Cardiac septum (tissue), 1 donor: ENCODE measurements around the gene LSM14A. TPM values are rescaled to one million over a fixed set of nuclear protein-coding genes. Genes with fewer than 3 reads are reported as not detected.
"Not testable (repeated sequence)": the region's sequence is repeated elsewhere in the genome, so short reads cannot be mapped to it uniquely, and the experiment has no call there.

Source experiments
- DNase-seq: peaks from one replicate; pipeline ENCODE4 v3.0.0-alpha.2; 2020; ENCODE audit warnings: low spot score
- intact Hi-C: fragments of 100-400 bp; cut with DNase I; formaldehyde crosslinking; loops from one replicate; pipeline ENCODE4 v1.14.0; 2022
- total RNA-seq: library from RNA; stranded (reverse); fragmentation: NEBNext Ultra II Directional; extraction: Animal tissue kit (Norgen Biotek cat#: 25700); gene quantifications from one replicate; pipeline ENCODE4 v1.2.1, GENCODE V29; 2021
- donor health status: DM: no; HTN: no; CAD: no.

The LSM14A gene
- total RNA-seq, 1 donor from 2014 or later = 69.5 TPM

DNA sequence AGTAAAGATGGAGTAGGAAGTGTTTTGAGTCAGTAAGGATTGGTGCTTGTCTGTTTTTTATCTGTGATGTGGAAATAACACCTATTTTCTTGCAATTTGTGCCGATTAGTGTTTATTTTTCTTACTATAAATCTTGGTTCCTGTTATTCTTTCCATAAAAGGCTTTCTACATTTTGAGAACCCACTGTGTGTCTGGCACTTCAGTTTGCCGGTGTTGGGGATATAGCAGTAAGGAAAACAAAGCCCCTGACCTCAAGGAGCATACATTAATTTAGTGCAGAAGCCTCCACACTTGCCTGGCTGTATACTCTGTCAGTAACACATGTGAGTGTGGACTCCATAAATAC lies 46.5 kb downstream of the LSM14A start:
- intact Hi-C loops = no loop called here

DNA sequence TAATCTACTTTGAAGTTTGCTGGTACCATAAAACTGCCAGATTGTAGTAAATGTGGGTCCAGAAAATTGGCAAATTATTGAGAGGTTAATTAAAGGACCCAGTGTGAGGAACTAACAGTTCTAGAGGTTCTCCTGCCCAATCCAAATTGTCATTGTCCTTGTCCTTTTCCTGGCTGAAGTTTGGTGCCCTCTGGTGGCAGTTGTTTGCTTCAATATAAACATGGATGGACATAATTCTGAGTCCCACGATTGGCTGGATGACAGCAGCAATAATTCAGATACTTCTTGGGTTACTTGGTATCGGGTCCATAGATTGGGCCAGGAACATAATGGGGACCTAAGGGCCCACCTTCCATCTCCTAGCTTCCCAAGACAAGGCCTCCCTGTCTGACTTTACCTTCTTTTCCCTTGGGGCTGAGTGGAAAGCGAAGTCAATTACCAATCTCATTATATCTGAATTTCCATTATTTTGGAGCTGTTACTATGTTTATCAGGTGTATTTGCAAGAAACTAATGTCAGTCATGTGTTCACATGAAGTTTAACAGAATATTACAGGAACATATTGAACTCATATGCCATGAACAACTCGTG lies 48.3 kb downstream of the LSM14A start:
- DNase-seq = no peak
- intact Hi-C loops = no loop called here

More for the DNA sequence above, 46.5 kb downstream of the LSM14A start:
- DNase-seq = no peak

GRCh38 chr19:34222386-34222785 lies 50.1 kb downstream of the LSM14A start:
- intact Hi-C loops = no loop called here
- DNase-seq = no peak

DNA sequence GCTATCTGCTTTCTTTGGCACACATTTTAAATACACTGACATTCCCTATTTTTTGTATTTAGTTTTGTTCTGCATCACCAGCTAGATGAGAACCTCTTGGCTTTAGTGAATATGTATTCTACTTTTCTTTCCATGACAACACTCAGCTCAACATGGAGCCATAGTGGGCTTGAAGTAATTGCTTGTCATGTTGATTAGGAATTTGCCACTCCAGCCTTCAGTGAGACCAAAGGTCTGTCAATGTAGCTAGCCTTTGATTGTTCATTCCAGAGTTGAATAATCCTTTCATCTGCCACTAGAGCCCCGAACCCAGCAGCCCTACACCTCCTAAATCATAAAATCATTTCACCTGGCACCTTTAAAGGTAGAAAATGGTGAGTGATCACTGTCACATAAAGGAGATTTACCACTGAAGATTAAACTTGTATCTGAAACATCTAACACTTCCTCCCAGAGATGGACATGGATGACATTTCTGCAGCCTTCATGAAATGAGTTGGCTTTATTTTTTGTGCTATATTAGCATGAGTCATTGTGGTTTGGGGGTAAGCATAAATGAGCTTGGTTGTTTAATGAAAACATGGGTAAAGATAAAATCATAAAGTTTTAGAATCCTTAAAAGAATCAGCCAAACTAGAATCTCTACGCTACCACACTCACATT lies 52.8 kb downstream of the LSM14A start:
- no peak for DNase-seq
- intact Hi-C loops = no loop called here

GRCh38 chr19:34225659-34226015 lies 53.3 kb downstream of the LSM14A start:
- no peak for DNase-seq
- intact Hi-C loops = no loop called here

- DNase-seq = no peak
- intact Hi-C loops = no loop called here
Observed at GRCh38 chr19:34226036-34226435, 53.7 kb downstream of the LSM14A start.

DNA sequence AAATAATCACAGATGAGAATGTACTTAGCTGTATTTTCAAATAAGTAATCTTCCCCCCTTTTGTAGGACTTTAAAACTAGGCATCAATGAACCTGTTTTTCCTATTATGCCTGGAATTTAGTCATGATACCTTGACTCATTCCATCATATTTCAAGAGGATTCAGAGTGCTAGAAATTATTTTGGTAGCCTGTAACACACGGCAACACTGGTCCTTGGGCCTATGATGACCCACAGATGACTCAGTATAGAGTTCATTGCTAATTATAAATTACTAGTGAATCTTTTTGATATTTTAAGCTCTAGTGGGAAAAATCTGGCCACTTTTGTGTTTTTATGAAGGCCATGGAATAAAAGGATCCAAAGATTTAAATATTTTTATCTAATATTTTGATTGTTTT lies 56.0 kb downstream of the LSM14A start:
- intact Hi-C loops = no loop called here
- no peak for DNase-seq

- DNase-seq = no peak
- intact Hi-C loops = no loop called here
Observed at GRCh38 chr19:34228762-34229161, 56.5 kb downstream of the LSM14A start.

- no peak for DNase-seq
- intact Hi-C loops = no loop called here
Observed at GRCh38 chr19:34229721-34230120, 57.4 kb downstream of the LSM14A start.

DNA sequence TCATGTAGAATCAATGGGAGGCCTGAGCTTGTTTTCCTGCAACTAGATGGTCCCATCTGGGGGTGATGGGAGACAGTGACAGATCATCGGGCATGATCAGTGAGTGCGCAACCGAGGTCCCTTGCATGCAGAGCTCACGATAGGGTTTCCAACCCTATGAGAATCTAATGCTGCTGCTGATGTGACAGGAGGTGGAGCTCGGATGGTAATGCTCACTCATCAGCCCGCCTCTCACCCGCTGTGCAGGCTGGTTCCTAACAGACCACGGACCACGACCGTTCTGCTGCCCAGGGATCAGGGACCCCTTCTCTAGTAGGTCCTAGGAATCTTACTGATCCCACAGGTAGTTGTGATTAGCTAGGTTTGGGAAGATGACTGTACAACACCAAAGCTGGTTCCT lies 58.5 kb downstream of the LSM14A start:
- no peak for DNase-seq

GRCh38 chr19:34231439-34231838 lies 59.1 kb downstream of the LSM14A start:
- no peak for DNase-seq
- intact Hi-C loops = no loop called here

More for the DNA sequence above, 58.5 kb downstream of the LSM14A start:
- intact Hi-C loops = no loop called here

GRCh38 chr19:34232566-34233481 lies 60.5 kb downstream of the LSM14A start:
- intact Hi-C loops = no loop called here
- no peak for DNase-seq

DNA sequence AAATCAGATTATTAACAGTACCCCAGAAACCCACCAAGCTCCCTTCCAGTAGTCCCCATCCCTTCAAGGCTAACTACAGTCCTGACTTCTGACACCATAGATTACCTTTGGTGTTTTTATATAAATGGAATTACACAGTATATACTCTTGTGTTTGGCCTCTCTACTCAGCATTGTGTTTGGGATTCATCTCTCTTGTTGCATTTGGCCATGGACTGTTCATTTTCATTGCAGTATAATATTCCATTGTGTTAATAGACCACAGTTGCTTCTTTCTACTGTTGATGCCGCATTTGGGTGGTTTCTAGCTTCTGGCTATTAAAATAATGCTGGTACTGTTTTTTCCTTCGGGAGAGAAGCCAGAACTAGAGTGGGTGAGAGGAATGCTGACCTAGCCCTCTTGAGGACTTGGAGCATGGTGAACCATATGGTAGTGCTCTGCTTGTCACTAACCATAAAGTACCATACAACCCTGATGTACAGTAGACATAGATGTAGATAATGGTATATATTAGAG lies 63.2 kb downstream of the LSM14A start:
- no peak for DNase-seq
- intact Hi-C loops = no loop called here

- intact Hi-C loops = no loop called here
- DNase-seq = no peak
Observed at GRCh38 chr19:34236035-34236987, 64.0 kb downstream of the LSM14A start.

- DNase-seq = no peak
- intact Hi-C loops = no loop called here
Observed at GRCh38 chr19:34237283-34237682, 65.0 kb downstream of the LSM14A start.

GRCh38 chr19:34237939-34238338 lies 65.6 kb downstream of the LSM14A start:
- intact Hi-C loops = no loop called here
- no peak for DNase-seq

- DNase-seq = no peak
- intact Hi-C loops = no loop called here
Observed at GRCh38 chr19:34241513-34242337, 69.4 kb downstream of the LSM14A start.

DNA sequence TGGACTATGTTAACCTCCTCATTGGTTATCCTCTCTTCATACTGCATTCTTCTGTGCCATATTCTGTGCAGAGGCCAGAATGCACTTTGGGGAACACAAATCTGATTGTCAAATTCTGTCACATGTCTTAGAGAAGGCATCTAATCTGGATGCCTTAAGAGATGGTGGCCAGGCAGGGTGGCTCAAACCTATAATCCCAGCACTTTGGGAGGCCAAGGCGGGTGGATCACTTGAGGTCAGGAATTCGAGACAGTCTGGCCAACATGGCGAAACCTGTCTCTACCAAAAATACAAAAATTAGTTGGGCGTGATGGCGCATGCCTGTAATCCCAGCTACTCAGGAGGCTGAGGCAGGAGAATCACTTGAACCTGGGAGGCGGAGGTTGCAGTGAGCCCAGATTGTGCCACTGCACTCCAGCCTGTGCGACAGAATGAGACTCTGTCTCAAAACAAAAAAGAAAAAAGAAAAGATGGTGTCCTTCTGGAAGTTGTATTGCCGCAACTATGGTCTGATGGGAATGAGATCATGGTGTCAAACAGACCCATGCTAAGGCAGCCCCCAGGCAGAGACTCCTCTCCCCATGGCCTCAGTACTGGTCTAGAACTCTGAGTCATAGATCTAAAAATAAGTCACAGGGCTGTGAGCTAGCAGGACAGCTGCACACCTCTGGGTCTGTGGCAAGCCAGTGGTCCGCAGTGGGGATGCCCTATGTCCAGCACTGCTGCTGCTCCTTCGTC lies 71.0 kb downstream of the LSM14A start:
- DNase-seq, intact Hi-C loops: not testable (repeated sequence)
